B cell (primary cell): ENCODE measurements around the gene ATP5F1E.

Experiments
- EZH2 ChIP-seq: IDR thresholded peaks from 2 replicates; pipeline ENCODE4 v1.6.1; 2012; ENCODE audit warnings: borderline replicate concordance, low read depth, mild to moderate bottlenecking, moderate library complexity, low read length; ENCODE audit not compliant: insufficient read depth, poor library complexity, severe bottlenecking
- TF ChIP-seq, protein P1 (sequence below): fragments of 200-600 bp; IDR thresholded peaks from one replicate; pipeline ENCODE4 v1.8.0; 2022; ENCODE audit warnings: antibody characterized with exemption, mild to moderate bottlenecking

DNA sequence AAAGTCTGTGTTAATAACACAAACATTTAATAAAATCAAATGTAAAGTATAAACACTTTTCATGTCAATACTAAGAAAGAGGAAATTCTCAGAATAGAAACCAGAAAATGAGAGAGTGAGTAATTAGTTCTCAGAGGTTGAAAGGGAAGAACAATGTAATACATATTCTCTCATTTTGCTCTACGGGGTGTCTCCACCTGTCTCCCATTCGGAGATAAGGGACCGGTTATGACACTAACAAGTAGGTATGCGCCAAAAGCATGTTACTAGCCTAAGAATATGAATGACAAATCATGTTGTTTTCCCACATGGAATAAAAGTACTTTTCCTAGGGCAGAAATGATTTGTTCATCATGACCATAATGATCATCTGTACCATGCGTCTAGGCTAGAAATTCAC, 46.1 kb upstream of the ATP5F1E start:
- TF ChIP-seq EZH2: no peak
- TF ChIP-seq, protein P1, sequence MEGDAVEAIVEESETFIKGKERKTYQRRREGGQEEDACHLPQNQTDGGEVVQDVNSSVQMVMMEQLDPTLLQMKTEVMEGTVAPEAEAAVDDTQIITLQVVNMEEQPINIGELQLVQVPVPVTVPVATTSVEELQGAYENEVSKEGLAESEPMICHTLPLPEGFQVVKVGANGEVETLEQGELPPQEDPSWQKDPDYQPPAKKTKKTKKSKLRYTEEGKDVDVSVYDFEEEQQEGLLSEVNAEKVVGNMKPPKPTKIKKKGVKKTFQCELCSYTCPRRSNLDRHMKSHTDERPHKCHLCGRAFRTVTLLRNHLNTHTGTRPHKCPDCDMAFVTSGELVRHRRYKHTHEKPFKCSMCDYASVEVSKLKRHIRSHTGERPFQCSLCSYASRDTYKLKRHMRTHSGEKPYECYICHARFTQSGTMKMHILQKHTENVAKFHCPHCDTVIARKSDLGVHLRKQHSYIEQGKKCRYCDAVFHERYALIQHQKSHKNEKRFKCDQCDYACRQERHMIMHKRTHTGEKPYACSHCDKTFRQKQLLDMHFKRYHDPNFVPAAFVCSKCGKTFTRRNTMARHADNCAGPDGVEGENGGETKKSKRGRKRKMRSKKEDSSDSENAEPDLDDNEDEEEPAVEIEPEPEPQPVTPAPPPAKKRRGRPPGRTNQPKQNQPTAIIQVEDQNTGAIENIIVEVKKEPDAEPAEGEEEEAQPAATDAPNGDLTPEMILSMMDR: no peak
